ENCODE data around the gene MCTP2. TPM values are rescaled to one million over a fixed set of nuclear protein-coding genes. Genes with fewer than 3 reads are reported as not detected.

The MCTP2 gene
- total and polyA plus RNA-seq, 2 of the 13 experiments (the other 11 are each of a cell fraction or from before 2014, with no cell fraction given): 5.1 to 8.6 TPM

GRCh38 chr15:94290730-94291129, 59.4 kb downstream of the MCTP2 start:
- CTCF ChIA-PET (ENCODE audit: low intra/inter-chr PET ratio, low total read pairs): no interaction called here
- no peaks in the 10 kb centered on the region for H3K79me2 ChIP-seq (ENCODE audit: insufficient read depth, low read length)
- POLR2A ChIA-PET: no interaction called here
- no peak for ATAC-seq
- no peak overlapping the region for H3K4me2 ChIP-seq (ENCODE audit: low read depth, low read length)
- WGBS (ENCODE audit: low lambda C conversion rate): 60% methylated on average over 1 of the region's 1 CpG
- H3K36me3 ChIP-seq (replicated peaks in 1 of 2; ENCODE audit: control insufficient read depth in 1 of 2, insufficient read depth in 2 of 2, low read length in 2 of 2): no peaks in the 10 kb centered on the region
- H2AFZ ChIP-seq (ENCODE audit: low read length): no peak overlapping the region
- H3K27ac ChIP-seq (ENCODE audit: extremely low read length, insufficient read depth, low read length): no peak overlapping the region
- H3K4me1 ChIP-seq (ENCODE audit: insufficient read depth, low read length): no peaks in the 10 kb centered on the region
- no peak overlapping the region for H3K4me3 ChIP-seq (replicated peaks in 1 of 3; ENCODE audit: insufficient read depth in 1 of 3, low read depth in 2 of 3, low read length in 3 of 3)
- intact Hi-C loops (cut with micrococcal nuclease; ENCODE audit: unreplicated experiment) (no loop called here), in situ Hi-C loops (cut with HindIII; ENCODE audit: extremely low pct_ligation_motif_present, low pct_unique_long_range_greater_than_20kb) (no loop called here)
- H4K20me1 ChIP-seq (ENCODE audit: insufficient read depth, low read length): no peaks in the 10 kb centered on the region
- no TSS peak for BruUV-seq (replicated peaks)
- no peak for DNase-seq (ENCODE audit: low spot score)
- H3K9ac ChIP-seq (ENCODE audit: insufficient read depth, low read depth, low read length): no peak overlapping the region
- TF ChIP-seq, protein P1, sequence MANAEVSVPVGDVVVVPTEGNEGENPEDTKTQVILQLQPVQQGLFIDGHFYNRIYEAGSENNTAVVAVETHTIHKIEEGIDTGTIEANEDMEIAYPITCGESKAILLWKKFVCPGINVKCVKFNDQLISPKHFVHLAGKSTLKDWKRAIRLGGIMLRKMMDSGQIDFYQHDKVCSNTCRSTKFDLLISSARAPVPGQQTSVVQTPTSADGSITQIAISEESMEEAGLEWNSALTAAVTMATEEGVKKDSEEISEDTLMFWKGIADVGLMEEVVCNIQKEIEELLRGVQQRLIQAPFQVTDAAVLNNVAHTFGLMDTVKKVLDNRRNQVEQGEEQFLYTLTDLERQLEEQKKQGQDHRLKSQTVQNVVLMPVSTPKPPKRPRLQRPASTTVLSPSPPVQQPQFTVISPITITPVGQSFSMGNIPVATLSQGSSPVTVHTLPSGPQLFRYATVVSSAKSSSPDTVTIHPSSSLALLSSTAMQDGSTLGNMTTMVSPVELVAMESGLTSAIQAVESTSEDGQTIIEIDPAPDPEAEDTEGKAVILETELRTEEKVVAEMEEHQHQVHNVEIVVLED (CRISPR knock-in tag; IDR thresholded peaks at IDR 0.05; ENCODE audit: borderline replicate concordance): no peak
- no peaks in the 10 kb centered on the region for H3K27me3 ChIP-seq (ENCODE audit: control insufficient read depth in 1 of 2, insufficient read depth in 2 of 2, low read length in 2 of 2)
- no peak for FAIRE-seq
- no peaks in the 10 kb centered on the region; the same call in 1 of the 2 replicates for H3K9me3 ChIP-seq (ENCODE audit: low read length)

DNA sequence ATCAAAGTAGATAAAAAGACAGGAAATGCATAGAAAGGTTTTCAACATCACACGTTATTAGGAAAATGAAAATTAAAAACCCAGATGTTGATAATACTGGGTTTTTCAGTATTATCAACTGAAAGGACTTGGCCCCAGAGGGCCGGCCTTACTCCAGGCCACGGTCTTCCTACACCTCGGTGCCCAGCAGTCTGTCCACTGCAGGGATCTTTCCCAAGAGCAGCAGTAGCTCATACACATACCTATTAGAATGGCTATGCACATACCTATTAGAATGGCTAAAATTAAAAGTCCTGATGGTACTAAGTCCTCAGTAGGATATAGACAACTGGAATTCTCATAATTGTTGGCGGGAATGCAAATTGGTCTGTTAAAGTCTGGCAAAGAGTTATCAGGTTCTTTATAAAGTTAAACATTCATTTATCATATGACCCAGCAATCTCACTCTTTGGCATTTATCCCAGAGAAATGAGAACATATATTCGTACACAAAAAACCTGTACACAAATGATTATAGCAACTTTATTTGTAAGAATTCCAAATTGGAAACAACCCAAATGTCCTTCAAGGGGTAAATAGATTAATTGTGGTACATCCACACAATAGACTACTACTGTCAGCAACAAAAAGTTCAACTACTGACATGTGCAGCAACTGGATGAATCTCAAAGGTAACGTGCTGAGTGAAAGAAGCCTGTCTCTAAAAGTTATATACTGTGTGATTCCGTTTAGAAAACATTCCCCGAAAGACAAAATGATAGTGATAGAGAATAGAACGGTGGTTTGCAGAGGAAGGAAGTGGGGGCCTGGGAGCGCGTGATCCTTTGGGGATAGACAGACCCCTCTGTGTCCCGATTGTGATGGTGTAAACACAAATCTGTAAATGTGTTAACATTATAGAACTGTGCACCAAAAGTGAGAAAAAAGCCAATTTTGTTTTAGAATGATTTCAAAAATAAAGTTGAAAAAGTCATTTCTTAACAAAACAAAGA, 62.3 kb downstream of the MCTP2 start:
- FAIRE-seq: no peak
- H3K4me3 ChIP-seq (replicated peaks in 1 of 3; ENCODE audit: insufficient read depth in 1 of 3, low read depth in 2 of 3, low read length in 3 of 3): no peak overlapping the region
- ChIA-PET CTCF (ENCODE audit: low intra/inter-chr PET ratio, low total read pairs) (no interaction called here), POLR2A (no interaction called here)
- BruUV-seq (replicated peaks): no TSS peak
- H3K36me3 ChIP-seq (replicated peaks in 1 of 2; ENCODE audit: control insufficient read depth in 1 of 2, insufficient read depth in 2 of 2, low read length in 2 of 2): no peaks in the 10 kb centered on the region
- H3K4me1 ChIP-seq (ENCODE audit: insufficient read depth, low read length): no peaks in the 10 kb centered on the region
- no peaks in the 10 kb centered on the region for H4K20me1 ChIP-seq (ENCODE audit: insufficient read depth, low read length)
- H3K27me3 ChIP-seq (ENCODE audit: control insufficient read depth in 1 of 2, insufficient read depth in 2 of 2, low read length in 2 of 2): no peaks in the 10 kb centered on the region
- H2AFZ ChIP-seq (ENCODE audit: low read length): no peak overlapping the region
- H3K79me2 ChIP-seq (ENCODE audit: insufficient read depth, low read length): no peaks in the 10 kb centered on the region
- H3K9ac ChIP-seq (ENCODE audit: insufficient read depth, low read depth, low read length): no peak overlapping the region
- 64% methylated on average over 13 of the region's 13 CpGs for WGBS (ENCODE audit: low lambda C conversion rate)
- ATAC-seq: no peak
- in situ Hi-C loops (cut with HindIII; ENCODE audit: extremely low pct_ligation_motif_present, low pct_unique_long_range_greater_than_20kb) (no loop called here), intact Hi-C loops (cut with micrococcal nuclease; ENCODE audit: unreplicated experiment) (no loop called here)
- H3K4me2 ChIP-seq (ENCODE audit: low read depth, low read length): no peak overlapping the region
- no peaks in the 10 kb centered on the region; the same call in 1 of the 2 replicates for H3K9me3 ChIP-seq (ENCODE audit: low read length)
- H3K27ac ChIP-seq (ENCODE audit: extremely low read length, insufficient read depth, low read length): no peak overlapping the region
- DNase-seq (ENCODE audit: low spot score): no peak
- TF ChIP-seq HNRNPLL (IDR thresholded peaks at IDR 0.05; ENCODE audit: low read depth, low read length, poor library complexity, severe bottlenecking) (no peak), AHDC1 (CRISPR knock-in tag; IDR thresholded peaks at IDR 0.05; ENCODE audit: borderline replicate concordance) (no peak), SAP130 (CRISPR knock-in tag; IDR thresholded peaks at IDR 0.05; ENCODE audit: low read depth) (no peak)
- TF ChIP-seq, protein P2, sequence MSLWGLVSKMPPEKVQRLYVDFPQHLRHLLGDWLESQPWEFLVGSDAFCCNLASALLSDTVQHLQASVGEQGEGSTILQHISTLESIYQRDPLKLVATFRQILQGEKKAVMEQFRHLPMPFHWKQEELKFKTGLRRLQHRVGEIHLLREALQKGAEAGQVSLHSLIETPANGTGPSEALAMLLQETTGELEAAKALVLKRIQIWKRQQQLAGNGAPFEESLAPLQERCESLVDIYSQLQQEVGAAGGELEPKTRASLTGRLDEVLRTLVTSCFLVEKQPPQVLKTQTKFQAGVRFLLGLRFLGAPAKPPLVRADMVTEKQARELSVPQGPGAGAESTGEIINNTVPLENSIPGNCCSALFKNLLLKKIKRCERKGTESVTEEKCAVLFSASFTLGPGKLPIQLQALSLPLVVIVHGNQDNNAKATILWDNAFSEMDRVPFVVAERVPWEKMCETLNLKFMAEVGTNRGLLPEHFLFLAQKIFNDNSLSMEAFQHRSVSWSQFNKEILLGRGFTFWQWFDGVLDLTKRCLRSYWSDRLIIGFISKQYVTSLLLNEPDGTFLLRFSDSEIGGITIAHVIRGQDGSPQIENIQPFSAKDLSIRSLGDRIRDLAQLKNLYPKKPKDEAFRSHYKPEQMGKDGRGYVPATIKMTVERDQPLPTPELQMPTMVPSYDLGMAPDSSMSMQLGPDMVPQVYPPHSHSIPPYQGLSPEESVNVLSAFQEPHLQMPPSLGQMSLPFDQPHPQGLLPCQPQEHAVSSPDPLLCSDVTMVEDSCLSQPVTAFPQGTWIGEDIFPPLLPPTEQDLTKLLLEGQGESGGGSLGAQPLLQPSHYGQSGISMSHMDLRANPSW (CRISPR knock-in tag; IDR thresholded peaks at IDR 0.05; ENCODE audit: borderline replicate concordance): no peak

Data from HepG2 (cell line).